ENCODE measurements around the gene GPR161. TPM values are rescaled to one million over a fixed set of nuclear protein-coding genes. Genes with fewer than 3 reads are reported as not detected.

Gene GPR161
- total RNA-seq, 1 donor from 2014 or later, result 21.9 TPM

DNA sequence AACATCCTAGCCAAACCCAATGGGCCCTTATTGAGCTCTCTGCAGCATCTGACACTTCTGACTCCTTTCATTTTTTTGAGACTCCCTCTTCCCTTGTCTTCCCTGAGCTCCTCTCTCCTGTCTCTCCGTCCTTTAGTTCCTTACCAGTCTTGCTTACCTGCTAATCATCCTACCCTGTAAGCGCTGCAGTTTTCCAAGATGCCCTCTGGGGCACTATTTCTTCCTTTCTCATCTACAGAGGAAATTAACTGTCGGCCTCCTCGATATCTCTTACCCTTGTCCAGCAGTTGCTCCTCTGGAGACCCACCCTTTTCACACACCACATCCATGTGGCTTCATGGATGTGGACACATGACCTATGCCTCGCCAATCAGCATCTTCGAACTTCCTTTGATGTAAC is 6.8 kb downstream of the GPR161 start:
- no peak for TF ChIP-seq EZH2 (IDR thresholded peaks at IDR 0.05; ENCODE audit: insufficient read depth, low read length)
- no peak for TF ChIP-seq CTCF (IDR thresholded peaks at IDR 0.05; ENCODE audit: insufficient read depth, low read depth, low read length)
- H2AFZ ChIP-seq (ENCODE audit: low read depth, low read length), result no peak overlapping the region
- no peaks in the 10 kb centered on the region for H3K27me3 ChIP-seq (ENCODE audit: insufficient read depth, low read length)
- H3K4me1 ChIP-seq (ENCODE audit: insufficient read depth, low read length), result peaks cover 4% of the 10 kb centered on the region
- Mint-ChIP-seq H3K36me3 (ENCODE audit: low read depth, unreplicated experiment) (peaks cover 10% of the 10 kb centered on the region), H3K4me1 (ENCODE audit: low read depth, unreplicated experiment) (peaks cover 11% of the 10 kb centered on the region), H3K27me3 (ENCODE audit: low read depth, unreplicated experiment) (no peaks in the 10 kb centered on the region), H3K4me3 (ENCODE audit: unreplicated experiment) (no peak overlapping the region), H3K9me3 (ENCODE audit: unreplicated experiment) (peaks cover 3% of the 10 kb centered on the region), H3K27ac (ENCODE audit: unreplicated experiment) (no peak overlapping the region)
- H3K79me2 ChIP-seq (ENCODE audit: insufficient read depth, low read length), result peaks cover 12% of the 10 kb centered on the region
- H3K4me3 ChIP-seq (ENCODE audit: insufficient read depth, low read depth, low read length), result no peak overlapping the region
- peaks cover 3% of the 10 kb centered on the region for H3K36me3 ChIP-seq (ENCODE audit: insufficient read depth, low read length)
- H3K27ac ChIP-seq (ENCODE audit: low read depth, low read length), result no peak overlapping the region
- H3K9ac ChIP-seq (ENCODE audit: low read length), result no peak overlapping the region
- H3K9me3 ChIP-seq (ENCODE audit: insufficient read depth, low read depth, low read length), result no peaks in the 10 kb centered on the region
- no peak for DNase-seq (ENCODE audit: low read depth)
- no peak for FAIRE-seq
- H3K4me2 ChIP-seq (ENCODE audit: low read length), result no peak overlapping the region
- H4K20me1 ChIP-seq (ENCODE audit: insufficient read depth, low read length), result peaks cover 21% of the 10 kb centered on the region

GRCh38 chr1:168127503-168127902 is 9.2 kb downstream of the GPR161 start:
- H4K20me1 ChIP-seq (ENCODE audit: insufficient read depth, low read length), result peaks cover 13% of the 10 kb centered on the region
- H3K36me3 Mint-ChIP-seq (ENCODE audit: low read depth, unreplicated experiment), result peaks cover 14% of the 10 kb centered on the region
- TF ChIP-seq EZH2 (IDR thresholded peaks at IDR 0.05; ENCODE audit: insufficient read depth, low read length), result no peak
- TF ChIP-seq CTCF (IDR thresholded peaks at IDR 0.05; ENCODE audit: insufficient read depth, low read depth, low read length), result no peak
- H3K4me3 ChIP-seq (ENCODE audit: insufficient read depth, low read depth, low read length), result no peak overlapping the region
- H3K4me3 Mint-ChIP-seq (ENCODE audit: unreplicated experiment), result no peak overlapping the region
- H3K4me1 Mint-ChIP-seq (ENCODE audit: low read depth, unreplicated experiment), result peaks cover 12% of the 10 kb centered on the region
- H3K4me2 ChIP-seq (ENCODE audit: low read length), result no peak overlapping the region
- FAIRE-seq, result no peak
- peaks cover 20% of the 10 kb centered on the region for H3K79me2 ChIP-seq (ENCODE audit: insufficient read depth, low read length)
- no peaks in the 10 kb centered on the region for H3K4me1 ChIP-seq (ENCODE audit: insufficient read depth, low read length)
- no peak overlapping the region for H2AFZ ChIP-seq (ENCODE audit: low read depth, low read length)
- peaks cover 3% of the 10 kb centered on the region for H3K9me3 Mint-ChIP-seq (ENCODE audit: unreplicated experiment)
- H3K36me3 ChIP-seq (ENCODE audit: insufficient read depth, low read length), result peaks cover 3% of the 10 kb centered on the region
- no peaks in the 10 kb centered on the region for H3K27me3 Mint-ChIP-seq (ENCODE audit: low read depth, unreplicated experiment)
- no peaks in the 10 kb centered on the region for H3K9me3 ChIP-seq (ENCODE audit: insufficient read depth, low read depth, low read length)
- H3K27me3 ChIP-seq (ENCODE audit: insufficient read depth, low read length), result no peaks in the 10 kb centered on the region
- H3K27ac Mint-ChIP-seq (ENCODE audit: unreplicated experiment), result no peak overlapping the region
- no peak for DNase-seq (ENCODE audit: low read depth)
- H3K27ac ChIP-seq (ENCODE audit: low read depth, low read length), result no peak overlapping the region
- H3K9ac ChIP-seq (ENCODE audit: low read length), result no peak overlapping the region

GRCh38 chr1:168125051-168125450 is 11.7 kb downstream of the GPR161 start:
- Histone ChIP-seq H3K9me3 (ENCODE audit: insufficient read depth, low read depth, low read length) (no peaks in the 10 kb centered on the region), H3K36me3 (ENCODE audit: insufficient read depth, low read length) (no peaks in the 10 kb centered on the region), H3K4me3 (ENCODE audit: insufficient read depth, low read depth, low read length) (no peak overlapping the region), H3K4me2 (ENCODE audit: low read length) (no peak overlapping the region), H3K27ac (ENCODE audit: low read depth, low read length) (no peak overlapping the region), H3K79me2 (ENCODE audit: insufficient read depth, low read length) (peaks cover 12% of the 10 kb centered on the region), H3K4me1 (ENCODE audit: insufficient read depth, low read length) (peaks cover 15% of the 10 kb centered on the region), H4K20me1 (ENCODE audit: insufficient read depth, low read length) (peaks cover 5% of the 10 kb centered on the region), H3K9ac (ENCODE audit: low read length) (no peak overlapping the region), H2AFZ (ENCODE audit: low read depth, low read length) (no peak overlapping the region), H3K27me3 (ENCODE audit: insufficient read depth, low read length) (no peaks in the 10 kb centered on the region)
- Mint-ChIP-seq H3K4me3 (ENCODE audit: unreplicated experiment) (no peak overlapping the region), H3K27me3 (ENCODE audit: low read depth, unreplicated experiment) (no peaks in the 10 kb centered on the region), H3K27ac (ENCODE audit: unreplicated experiment) (no peak overlapping the region), H3K4me1 (ENCODE audit: low read depth, unreplicated experiment) (peaks cover 12% of the 10 kb centered on the region), H3K9me3 (ENCODE audit: unreplicated experiment) (peaks cover 4% of the 10 kb centered on the region), H3K36me3 (ENCODE audit: low read depth, unreplicated experiment) (peaks cover 21% of the 10 kb centered on the region)
- TF ChIP-seq EZH2 (IDR thresholded peaks at IDR 0.05; ENCODE audit: insufficient read depth, low read length) (no peak), CTCF (IDR thresholded peaks at IDR 0.05; ENCODE audit: insufficient read depth, low read depth, low read length) (no peak)
- DNase-seq (ENCODE audit: low read depth) (no peak), FAIRE-seq (no peak)

Data from astrocyte (in vitro differentiated cells and primary cell).